ENCODE data around the gene IFT80. TPM values are rescaled to one million over a fixed set of nuclear protein-coding genes. Genes with fewer than 3 reads are reported as not detected.

IFT80 gene
- 13.5 and 18.3 TPM in 2 replicates for total RNA-seq (2014; rRNA removed; shearing (Covaris generic))
- polyA plus RNA-seq (2015; cell fraction: cytosol; rRNA removed) = 24.5 and 34.7 TPM in 2 replicates
- 57.8 and 58.7 TPM in 2 replicates for polyA plus RNA-seq (2015; cell fraction: nucleus; rRNA removed)

DNA sequence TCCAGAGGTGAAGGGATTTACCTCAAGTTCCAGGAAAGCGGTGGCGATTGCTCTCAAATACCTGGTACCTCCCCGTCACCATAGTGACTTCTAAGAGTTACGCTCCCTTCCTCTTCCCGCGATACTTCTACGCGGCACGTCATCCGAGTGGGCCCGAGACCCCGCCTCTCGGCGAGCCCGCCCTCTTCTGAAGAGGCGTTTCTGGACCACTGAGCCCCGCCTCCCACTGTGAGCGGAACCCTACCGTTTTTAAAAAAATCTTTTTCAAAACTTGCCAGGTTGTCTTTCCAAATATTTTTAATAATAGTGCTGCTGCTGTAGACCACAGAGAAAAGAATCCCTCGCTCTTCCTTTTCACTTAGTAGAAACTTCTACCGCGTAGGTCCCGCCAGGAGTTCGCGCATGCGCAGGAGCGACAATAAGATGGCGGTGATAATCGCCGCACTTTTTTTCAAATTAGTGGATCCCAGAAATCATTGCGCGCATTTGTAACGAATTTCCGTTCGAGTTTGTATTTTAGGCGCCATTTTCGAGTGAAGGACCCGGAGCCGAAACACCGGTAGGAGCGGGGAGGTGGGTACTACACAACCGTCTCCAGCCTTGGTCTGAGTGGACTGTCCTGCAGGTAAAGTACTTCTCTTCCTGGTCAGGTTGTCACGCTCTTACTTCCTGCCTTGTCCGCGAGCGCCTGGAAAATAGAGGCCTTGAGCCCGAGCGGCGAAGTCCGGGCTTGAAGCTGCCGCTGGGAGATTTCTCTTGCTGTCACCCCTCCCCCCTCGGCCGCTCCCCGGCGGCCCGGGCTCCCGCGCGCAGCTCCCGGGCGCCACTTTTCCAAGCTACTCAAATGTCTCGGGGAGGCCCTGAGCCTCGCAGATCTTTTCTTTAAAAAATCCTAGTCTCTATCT, at the start of gene IFT80, which contains the start of gene SMC4:
Gene IFT80 (minus strand): TSS at position 101 of the 905 bp plus-strand sequence. CDS start 14,625 bp downstream, outside the sequence.
Gene SMC4 (plus strand): TSS at position 526 of the 905 bp plus-strand sequence. CDS start 1,177 bp downstream, outside the sequence.
- DNase-seq (ENCODE audit: low read depth) = peak; percentile 96

DNA sequence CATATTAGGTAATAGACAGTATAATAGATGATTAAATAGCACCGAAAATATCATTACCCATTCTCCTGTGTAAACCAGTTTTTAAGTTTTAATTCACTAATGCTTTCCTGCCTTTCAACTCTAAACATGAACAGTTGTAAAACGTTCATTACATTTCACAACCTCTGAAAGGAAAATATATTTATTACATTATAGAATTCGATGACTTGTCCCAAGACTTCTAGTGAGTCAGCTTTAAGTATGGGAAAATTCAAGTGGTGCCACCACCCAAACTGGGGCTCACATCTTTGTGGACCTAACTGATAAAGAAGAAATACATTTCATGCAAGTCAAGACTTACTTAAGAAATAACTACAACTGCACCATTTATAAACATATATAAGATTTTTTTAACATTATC, 48.5 kb upstream of the IFT80 start:
- no peak for DNase-seq (ENCODE audit: low read depth)

DNA sequence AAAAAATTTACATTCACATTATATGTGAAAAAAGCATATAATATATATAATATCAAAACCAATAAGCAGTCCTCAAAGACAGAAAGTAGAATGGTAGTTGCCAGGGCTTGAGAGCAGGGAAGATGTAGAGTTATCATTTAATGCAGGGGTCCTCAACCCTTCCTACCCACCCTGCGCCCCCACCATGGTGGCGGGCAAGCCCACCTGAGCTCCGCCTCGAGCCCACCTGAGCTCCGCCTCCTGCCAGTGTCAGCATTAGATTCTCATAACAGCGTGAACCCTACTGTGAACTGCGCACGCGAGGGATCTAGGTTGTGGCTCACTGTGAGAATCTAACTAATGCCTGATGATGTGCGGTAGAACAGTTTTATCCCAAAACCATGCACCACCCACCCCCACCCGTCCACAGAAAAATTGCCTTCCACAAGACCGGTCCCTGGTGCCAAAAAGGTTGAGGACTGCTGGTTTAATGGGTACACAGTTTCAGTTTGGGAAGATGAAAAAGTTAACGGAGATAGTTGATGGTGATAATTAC, 47.6 kb upstream of the IFT80 start:
- DNase-seq (ENCODE audit: low read depth) = no peak

DNA sequence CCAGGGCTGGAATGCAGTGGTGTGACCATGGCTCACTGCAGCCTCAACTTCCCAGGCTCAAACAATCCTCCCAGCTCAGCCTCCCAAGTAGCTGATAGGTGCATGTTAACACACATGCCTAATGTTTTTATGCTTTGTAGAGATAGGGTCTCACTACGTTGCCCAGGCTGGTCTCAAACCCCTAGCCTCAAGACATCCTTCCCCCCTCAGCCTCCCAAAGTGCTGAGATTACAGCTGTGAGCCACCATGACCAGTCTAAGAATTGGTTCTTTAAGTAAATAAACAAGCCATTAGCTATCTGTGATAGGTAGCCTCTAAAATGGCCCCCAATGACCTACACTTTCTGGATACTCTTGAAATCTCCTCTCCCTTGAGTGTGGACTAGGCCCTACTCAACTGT, 46.8 kb upstream of the IFT80 start:
- no peak for DNase-seq (ENCODE audit: low read depth)

DNA sequence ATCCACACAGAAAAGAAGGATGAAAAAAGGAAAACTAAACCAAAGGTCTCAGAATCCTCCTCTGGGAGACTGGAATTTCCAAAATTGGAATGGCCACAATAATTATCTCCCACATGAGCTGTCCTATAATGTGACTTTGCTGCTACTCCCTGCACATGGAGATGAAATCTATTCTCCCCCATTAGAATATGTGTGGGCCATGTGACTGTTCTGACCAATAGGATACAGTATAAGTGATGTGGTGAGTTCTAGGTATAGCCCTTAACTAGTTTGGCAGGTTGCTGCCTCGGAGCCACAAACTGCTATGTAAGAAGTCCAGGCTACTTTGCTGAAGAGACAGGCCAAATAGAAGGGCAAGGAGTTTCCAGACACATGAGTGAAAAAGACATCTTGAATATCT, 45.4 kb upstream of the IFT80 start:
- no peak for DNase-seq (ENCODE audit: low read depth)

DNA sequence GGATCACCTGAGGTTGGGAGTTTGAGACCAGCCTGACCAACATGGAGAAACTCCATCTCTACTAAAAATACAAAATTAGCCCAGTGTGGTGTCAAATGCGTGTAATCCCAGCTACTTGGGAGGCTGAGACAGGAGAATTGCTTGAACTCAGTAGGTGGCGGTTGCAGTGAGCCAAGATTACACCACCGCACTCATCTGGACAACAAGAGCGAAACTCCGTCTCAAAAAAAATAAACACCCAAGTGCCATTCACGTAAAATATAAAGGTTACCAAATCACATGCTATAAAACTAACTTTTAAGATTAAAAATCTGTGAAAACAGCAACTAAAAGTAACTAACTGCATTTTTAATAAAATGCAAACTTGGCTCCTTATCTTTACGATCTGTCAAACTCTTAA, 41.7 kb upstream of the IFT80 start:
- DNase-seq (ENCODE audit: low read depth) = no peak

DNA sequence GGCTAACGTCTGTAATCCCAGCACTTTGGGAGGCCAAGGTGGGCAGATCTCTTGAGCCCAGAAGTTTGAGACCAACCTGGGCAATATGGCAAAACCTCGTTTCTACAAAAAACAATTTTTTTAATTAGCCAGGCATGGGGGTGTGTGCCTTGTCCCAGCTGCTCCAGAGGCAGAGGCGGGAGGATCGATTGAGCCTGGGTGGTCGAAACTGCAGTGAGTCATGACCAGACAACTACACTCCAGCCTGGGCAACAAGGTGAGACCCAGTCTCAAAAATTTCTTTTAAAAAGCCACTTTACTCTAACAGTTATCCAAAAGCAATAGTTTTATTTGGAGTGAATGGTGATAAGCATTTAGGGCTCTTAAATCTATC, 38.0 kb upstream of the IFT80 start:
- DNase-seq (ENCODE audit: low read depth) = no peak

DNA sequence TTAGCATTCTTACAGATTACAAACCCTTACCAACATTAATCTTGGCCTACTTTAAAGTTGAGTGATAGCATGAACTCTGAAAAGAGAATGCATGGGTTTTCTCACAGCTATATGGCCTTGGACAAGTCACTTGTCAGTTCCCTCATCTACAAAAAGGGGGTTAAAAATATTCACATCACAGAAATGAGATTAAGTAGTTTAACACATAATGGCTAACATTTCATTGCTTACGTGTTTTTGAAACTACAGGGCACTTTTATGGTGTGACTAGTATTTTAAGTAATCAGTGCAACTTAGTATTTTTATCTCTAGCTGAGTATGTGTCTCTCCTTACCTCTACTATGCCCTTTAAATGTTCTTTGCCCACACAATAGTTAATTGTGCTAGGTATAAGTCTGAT, 36.7 kb upstream of the IFT80 start:
- no peak for DNase-seq (ENCODE audit: low read depth)

DNA sequence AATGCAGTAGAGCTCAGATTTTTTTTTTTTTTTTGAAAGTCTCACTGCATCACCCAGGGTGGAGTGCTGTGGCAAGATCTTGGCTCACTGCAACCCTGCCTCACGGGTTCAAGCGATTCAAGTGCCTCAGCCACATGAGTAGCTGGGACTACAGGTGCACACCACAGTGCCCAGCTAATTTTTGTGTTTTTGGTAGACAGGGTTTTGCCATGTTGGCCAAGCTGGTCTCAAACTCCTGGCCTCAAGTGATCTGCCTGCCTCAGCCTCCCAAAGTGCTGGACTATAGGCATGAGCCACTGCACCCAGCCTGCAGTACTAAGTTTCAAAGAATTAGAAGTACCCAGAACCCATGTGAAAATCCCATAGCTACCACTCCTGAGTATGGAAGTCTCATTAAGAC, 36.1 kb upstream of the IFT80 start:
- DNase-seq (ENCODE audit: low read depth) = no peak

DNA sequence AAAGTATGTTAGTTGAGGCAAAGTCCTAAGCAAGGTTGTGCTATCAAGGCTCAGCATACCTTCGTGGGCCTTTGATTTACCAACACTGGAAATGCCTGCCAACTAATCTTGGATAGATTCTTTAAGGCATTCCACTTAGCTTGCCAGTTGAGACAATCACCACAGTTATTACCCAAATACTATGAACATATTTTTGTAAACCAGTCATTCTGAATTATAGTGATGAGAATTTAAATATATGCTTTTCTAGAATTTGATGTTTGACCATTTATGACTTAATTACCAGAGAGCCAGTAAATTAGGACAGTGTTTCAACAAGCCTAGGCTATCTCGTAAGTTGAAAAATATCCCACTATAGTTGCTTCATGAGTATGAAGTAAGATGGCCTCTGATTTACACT, 35.0 kb upstream of the IFT80 start:
- DNase-seq (ENCODE audit: low read depth) = no peak

DNA sequence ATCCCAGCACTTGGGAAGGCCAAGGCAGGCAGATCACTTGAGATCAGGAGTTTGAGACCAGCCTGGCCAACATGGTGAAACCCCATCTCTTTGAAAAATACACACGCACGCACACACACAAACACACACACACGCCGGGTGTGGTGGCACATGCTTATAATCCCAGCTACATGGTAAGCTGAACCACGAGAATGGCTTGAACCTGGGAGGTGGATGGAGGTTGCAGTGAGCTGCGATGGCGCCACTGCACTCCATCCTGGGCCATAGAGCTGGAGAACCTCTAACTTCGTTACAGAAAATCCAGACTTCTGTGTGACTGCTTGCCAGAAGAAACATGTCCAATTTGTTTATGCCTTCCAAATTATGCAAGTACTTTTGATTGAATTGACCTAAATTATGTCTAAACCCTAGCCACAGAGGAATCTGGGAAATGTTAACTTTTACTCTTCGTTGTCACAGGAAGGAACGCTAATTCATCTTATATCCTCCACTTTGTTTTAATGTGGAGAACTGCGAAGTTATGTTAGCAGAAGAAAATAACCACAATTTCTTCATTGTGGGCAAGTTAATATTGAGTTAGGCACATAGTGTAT, 28.9 kb upstream of the IFT80 start:
- DNase-seq (ENCODE audit: low read depth) = no peak

DNA sequence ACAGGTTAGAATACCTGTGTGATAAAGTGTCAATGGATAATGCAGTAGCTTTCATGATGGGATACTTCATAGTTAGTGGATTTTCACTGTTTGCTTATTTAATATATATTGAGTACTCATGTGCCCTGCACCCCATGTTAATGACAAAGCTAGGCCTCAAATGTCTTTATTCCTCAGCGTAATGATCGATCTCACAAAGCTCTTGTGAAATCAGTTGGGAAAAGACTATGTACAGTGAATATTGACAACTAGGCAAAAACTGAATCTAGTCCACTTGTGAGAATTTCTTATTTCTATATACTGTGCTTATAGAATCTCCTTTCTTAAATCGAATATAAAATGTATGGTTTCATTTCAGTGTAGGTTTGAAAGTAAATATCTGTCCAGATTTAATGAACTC, 18.3 kb upstream of the IFT80 start:
- DNase-seq (ENCODE audit: low read depth) = no peak

DNA sequence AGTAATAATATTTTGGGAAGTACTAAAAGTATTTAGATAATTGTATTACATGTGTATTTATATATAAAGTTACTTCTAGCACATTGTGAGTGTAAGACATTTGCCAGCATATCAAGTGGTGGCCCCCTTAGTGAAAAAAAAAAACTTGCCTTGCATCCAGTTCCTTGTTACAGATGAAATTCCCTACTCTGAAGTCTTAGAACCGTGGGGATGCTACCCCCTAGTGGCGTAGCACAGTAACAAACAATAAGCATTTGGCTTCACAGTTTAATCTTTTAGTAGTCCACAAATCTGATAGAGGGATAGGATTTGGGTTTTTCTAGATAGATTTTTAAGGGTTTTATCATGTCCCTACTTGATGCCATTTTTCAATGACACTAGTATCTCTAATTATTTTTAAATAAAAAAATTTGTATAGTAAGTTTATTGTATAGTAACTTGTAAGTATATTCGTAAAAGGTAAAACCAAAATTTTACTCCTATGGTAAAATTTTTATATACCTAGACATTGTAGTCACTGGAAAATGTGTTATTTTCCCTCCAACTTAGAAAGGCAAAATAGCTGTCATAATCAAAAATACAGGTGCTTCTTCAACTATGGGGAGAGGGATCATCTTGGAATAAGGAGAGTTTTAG, 14.7 kb upstream of the IFT80 start:
- peak; percentile 76 for DNase-seq (ENCODE audit: low read depth)

DNA sequence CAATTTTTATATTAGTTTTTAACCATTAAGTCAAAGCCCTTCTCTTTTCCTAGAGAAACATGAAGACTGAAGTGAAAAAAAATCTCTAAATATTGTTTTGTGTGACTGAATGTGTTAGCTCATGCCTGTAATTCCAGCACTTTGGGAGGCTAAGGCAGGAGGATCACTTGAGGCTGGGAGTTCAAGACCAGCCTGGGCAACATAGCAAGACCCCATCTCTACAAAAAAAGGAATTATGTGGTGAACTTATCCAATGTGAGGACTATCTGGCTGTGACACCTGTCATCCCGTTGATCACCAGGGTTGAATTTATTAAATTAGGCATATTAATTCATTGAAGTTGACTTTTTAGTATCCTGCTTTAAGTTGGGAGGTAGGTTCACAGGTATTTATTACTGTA, 13.5 kb upstream of the IFT80 start:
- DNase-seq (ENCODE audit: low read depth) = no peak

DNA sequence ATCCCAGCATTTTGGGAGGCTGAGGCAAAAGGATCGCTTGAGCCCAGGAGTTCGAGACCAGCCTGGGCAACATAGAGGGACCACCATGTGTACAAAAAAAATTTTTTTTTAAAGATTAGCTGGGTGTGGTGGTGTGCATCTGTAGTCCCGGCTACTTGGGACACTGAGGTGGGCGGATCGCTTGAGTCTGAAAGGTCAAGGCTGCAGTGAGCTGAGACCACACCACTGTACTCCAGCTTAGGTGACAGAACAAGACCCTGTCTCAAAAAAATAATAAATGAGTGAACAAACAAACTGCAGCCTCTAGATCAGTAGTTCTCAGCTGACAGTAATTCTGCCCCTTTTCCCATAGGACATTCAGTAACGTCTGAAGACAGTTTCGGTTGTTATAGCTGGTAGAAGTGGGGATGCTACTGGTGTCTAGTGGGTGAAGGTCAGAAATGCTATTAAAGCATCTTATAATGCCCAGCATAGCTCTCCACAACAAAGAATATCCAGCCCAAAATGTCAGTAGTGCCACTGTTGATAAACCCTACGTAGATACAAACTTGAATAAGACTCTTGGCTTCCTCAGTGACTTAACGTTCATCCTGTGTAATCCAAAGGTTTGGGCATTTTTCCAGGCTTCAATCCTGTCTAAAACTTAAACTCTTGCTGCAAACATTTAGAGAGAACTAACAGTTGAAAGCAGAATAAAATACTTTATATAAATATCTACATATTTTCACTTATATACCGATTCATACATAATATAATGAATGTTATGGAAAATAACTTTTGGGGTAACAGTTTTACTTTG, 11.0 kb upstream of the IFT80 start:
- no peak for DNase-seq (ENCODE audit: low read depth)

DNA sequence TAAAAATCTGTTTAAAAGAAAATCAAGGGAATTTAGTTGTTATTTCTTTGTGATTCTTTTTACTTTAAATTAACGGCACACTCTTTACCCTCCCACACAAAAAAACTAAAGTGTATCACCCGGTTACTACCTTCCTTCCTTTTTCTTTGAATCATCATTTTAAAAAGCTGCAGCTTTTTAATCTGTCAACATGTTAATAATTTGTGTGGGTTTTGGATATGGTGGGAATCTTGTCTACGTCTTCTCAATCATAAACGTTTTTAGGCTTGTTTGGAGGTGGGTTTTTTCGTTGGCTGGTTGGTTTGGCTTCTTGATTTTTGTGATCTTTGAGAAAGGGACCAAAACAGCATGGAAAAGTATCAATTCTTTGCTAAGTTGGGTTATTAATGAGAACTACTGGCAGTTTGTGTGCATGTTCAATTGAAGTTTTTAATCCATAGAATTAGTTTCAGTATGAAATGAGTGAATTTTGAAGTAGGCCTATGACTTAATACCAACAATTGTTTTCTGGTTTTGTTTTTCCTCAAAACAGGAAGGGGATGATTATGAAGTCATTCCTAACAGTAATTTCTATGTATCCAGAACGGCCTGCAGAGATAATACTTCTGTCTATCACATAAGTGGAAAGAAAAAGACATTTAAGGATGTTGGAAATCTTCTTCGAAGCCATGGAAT, 4.9 kb upstream of the IFT80 start:
- DNase-seq (ENCODE audit: low read depth) = no peak

DNA sequence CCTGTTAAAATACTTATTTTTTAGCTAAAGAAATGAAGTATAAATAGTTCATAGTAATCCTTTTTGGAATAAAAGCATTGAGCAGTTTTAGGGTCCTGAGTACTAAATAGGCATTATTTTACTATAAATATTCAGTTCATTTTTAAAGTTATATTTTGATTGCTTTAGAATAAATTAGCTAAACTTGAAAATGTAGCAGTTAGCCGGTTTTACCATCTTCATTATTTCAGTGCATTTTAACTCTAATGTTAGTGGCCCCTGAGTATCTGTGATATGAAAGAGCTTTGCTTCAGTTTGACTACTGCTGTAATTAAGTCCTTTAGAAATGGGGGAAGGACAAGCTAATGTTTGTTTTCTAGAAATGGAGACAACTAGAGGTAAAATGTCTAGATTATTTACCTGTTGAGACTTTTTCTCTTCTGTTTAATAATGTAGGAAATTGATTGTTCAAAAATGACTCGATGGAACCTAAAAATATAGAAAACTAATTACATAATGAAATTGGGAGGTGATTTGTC, 4.1 kb upstream of the IFT80 start:
- no peak for DNase-seq (ENCODE audit: low read depth)

DNA sequence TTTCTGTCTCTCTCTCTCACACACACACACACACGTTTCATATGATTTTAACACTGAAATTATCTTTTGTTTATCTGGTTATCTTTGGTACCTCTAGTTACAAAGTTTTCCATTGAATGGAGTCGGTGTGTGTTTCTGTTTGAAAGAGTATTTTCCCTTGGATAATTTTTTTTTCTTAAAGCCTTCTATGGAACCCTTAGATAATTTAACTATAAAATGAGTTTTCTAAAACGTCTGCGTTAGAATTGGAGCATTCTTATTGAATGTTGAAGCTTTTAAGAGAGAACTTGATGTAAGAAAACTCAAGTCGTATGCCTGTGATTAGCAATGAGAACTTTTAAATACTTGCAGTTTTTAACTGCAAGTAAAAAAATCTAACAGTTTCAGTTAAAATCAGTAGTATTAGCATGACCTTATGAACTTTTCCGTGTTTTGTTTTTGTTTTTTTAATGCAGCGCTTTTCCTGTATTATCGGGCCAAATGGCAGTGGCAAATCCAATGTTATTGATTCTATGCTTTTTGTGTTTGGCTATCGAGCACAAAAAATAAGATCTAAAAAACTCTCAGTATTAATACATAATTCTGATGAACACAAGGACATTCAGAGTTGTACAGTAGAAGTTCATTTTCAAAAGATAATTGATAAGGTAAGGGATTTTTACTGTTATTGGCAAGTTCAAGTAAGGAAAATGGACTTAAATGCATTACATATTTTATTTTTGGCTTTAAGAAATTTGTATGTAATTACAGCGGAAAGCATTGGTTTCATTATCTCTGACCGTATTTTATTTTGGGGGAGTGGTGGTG, 3.4 kb upstream of the IFT80 start:
- DNase-seq (ENCODE audit: low read depth) = no peak
